Stimulated activated effector memory CD8-positive, alpha-beta T cell treated with anti-CD3 and anti-CD28 coated beads, Interleukin-12 subunit alpha, Interleukin-12 subunit beta, amount 100 ng/mL, for 72 hours (primary cell): ENCODE data around the gene SHE.

Source experiments
- ATAC-seq: fragments of 150-1000 bp; cut with Tn5 transposase; 2 replicates; pipeline ENCODE4 v1.10.0; 2021
- DNase-seq, 2 donors: peaks; one replicate each; pipeline ENCODE4 v3.0.0; 2021 to 2022; ENCODE audit warnings: low spot score in 2 of 2
- H3K27ac Mint-ChIP-seq: one replicate; pipeline ENCODE4 v1.8.0; 2022; ENCODE audit warnings: mild to moderate bottlenecking, mixed read lengths
- H3K36me3 Mint-ChIP-seq: one replicate; pipeline ENCODE4 v1.8.0; 2022; ENCODE audit warnings: mild to moderate bottlenecking, mixed read lengths
- H3K4me1 Mint-ChIP-seq: one replicate; pipeline ENCODE4 v1.8.0; 2022; ENCODE audit warnings: mixed read lengths
- H3K4me3 Mint-ChIP-seq: one replicate; pipeline ENCODE4 v1.8.0; 2022; ENCODE audit warnings: mild to moderate bottlenecking, mixed read lengths
- H3K9me3 Mint-ChIP-seq: one replicate; pipeline ENCODE4 v1.8.0; 2022; ENCODE audit warnings: mixed read lengths

Gene SHE

DNA sequence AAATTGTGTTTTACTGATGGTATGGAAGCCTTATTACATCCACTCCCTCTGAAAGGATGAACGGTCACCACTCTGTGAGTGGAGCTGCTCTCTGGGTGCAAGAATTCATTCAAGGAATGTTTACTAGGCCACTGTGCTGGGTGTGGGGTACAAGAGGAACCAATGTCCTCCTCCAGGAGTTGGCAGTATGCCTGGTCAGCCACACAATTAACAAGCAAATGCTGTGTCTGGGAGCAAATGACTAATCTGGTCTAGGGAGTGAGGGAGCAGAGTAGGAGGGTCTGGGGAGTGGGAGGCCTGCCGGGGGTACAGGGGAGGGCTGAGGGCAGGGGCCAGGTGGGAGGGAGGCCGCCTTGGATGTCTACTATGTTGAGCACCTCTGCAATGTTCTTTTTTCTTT lies 27.4 kb downstream of the SHE start:
- ATAC-seq, result no peak
- H3K4me3 Mint-ChIP-seq, result no peak overlapping the region
- no peaks in the 10 kb centered on the region for H3K4me1 Mint-ChIP-seq
- H3K9me3 Mint-ChIP-seq, result no peaks in the 10 kb centered on the region
- no peak overlapping the region for H3K27ac Mint-ChIP-seq
- no peaks in the 10 kb centered on the region for H3K36me3 Mint-ChIP-seq
- no peak for DNase-seq

DNA sequence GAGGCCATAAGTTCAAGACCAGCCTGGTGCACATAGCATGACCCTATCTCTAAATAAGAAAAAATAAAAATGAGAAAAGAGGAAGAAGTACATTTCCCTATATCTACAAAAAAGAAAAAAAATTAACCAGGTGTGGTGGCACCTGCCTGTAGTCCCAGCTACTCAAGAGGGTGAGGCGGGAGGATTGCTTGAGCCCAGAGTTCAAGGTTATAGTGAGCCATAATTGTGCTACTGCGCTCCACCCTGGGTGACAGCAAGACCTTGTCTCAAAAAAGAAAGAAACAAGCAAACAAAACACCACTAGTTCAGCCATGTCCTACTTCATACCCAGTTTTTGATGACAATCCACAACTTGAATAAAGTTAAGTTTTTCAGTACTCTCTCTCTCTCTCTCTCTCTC lies 30.9 kb downstream of the SHE start:
- H3K4me1 Mint-ChIP-seq, result peaks cover 28% of the 10 kb centered on the region
- H3K36me3 Mint-ChIP-seq, result no peaks in the 10 kb centered on the region
- no peaks in the 10 kb centered on the region for H3K9me3 Mint-ChIP-seq
- no peak for DNase-seq
- no peak overlapping the region for H3K4me3 Mint-ChIP-seq
- no peak overlapping the region for H3K27ac Mint-ChIP-seq
- ATAC-seq, result no peak

DNA sequence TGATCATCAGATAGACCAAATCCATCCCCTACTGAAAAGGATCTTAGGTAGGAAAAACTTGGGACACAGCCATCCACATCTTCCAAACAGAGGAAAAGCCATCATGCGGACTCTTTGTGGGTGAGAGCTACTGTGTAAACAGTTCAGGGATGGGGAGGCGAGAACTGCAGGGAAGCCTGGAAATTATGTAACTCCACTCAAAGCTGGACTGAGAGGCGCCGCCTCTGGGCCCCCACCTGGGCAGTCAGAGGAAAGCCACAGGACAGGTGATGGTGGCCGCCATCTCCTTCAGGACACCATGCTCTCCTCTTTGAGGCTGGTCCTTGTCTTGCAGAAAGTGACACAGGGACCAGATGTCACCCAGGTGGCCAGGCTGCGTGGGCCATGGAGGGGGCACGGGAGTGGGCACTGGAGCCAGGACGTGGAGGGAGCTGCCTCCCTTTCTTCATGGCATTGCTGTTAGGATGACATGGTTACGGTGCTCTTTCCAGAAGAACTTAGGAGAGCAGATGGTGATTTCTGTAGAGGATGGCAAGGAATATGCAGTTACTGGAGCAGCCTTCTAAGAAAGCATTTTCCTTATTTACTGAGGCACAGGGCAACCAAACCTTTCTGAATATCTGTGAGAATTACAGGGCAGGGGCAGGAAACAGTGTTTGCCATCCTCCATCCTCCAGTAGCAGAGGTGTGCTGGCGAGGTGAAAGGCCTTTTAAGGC lies 32.2 kb downstream of the SHE start:
- Mint-ChIP-seq H3K4me1 (peaks cover 39% of the 10 kb centered on the region), H3K36me3 (no peaks in the 10 kb centered on the region), H3K9me3 (no peaks in the 10 kb centered on the region), H3K4me3 (no peak overlapping the region), H3K27ac (no peak overlapping the region)
- ATAC-seq, result no peak
- DNase-seq, result no peak

DNA sequence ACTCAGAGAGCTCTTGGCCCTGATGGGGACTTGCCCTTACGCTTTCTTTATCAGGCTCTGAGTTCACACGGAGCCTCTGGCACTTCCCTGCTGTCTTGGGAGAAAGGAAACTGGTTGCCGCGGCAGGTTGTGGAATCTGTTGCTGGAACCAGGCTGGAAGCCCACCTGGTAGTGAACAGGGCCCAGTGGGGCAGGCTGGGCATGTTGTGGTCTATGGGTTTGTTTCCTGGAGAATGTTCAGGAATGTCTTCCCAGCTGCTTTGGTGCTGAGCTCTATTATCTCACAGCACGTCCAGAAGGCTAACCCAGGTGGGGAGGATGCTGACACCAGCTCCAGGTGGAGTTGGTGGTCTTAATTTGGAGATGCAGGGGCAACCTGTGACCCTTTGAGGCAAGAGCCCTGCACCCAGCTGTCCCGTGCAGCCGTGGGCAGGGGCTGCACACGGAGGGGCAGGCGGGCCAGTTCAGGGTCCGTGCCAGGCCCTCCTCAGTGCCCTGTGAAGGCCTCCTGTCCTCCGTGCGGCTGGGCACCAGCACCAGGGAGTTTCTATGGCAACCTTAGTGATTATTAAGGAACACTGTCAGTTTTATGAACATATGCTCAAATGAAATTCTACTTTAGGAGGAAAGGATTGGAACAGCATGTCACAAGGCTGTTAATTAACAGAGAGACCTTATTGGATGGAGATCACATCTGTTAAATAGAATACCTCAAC lies 33.5 kb downstream of the SHE start:
- H3K27ac Mint-ChIP-seq, result no peak overlapping the region
- H3K9me3 Mint-ChIP-seq, result no peaks in the 10 kb centered on the region
- ATAC-seq (no peak), DNase-seq (no peak)
- no peak overlapping the region for H3K4me3 Mint-ChIP-seq
- H3K4me1 Mint-ChIP-seq, result peaks cover 51% of the 10 kb centered on the region
- peaks cover 4% of the 10 kb centered on the region for H3K36me3 Mint-ChIP-seq

DNA sequence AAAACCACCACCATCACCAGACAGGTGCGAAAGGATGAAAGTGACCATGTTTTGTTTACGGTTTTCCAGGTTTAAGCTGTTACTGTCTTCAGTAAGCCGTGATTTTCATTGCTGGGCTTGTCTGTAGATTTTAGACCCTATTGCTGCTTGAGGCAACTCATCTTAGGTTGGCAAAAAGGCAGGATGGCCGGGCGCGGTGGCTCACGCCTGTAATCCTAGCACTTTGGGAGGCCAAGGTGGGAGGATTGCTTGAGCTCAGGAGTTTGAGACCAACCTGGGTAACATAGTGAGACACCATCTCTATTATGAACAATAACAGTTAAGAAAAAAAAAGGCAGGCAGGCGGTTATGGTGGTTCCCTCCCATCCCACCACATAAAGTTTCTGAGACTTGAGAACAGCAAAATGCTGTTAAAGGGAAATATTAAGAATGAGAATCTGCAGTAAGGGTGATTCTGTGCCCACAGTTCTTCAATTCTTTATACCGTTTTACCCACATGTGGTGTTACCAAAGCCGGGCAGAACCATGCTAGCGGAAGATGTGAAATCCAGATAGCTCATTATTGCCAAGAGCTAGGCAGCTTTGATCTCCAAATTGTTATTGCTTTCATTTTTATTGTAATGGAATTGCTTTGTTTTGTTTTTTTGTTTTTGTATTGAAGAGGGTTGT lies 34.6 kb downstream of the SHE start:
- Mint-ChIP-seq H3K9me3 (no peaks in the 10 kb centered on the region), H3K27ac (peak overlapping the region; percentile 70), H3K36me3 (peaks cover 7% of the 10 kb centered on the region), H3K4me1 (peaks cover 60% of the 10 kb centered on the region), H3K4me3 (no peak overlapping the region)
- peak in 1 of 2 donors; percentile 58 for DNase-seq
- ATAC-seq, result peak; percentile 61

DNA sequence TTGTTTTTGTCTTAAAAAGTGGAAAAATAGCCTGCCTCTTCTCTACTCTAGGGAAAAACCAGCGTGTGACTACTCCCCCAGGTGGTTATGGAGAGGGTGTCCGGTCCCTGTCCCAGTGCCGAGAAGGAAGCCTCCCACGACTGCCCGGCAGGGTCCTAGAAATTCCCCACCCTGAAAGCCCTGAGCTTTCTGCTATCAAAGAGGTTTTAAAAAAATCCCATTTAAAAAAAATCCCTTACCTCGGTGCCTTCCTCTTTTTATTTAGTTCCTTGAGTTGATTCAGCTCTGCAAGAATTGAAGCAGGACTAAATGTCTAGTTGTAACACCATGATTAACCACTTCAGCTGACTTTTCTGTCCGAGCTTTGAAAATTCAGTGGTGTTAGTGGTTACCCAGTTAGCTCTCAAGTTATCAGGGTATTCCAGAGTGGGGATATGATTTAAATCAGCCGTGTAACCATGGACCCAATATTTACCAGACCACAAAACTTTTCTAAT lies 35.2 kb downstream of the SHE start:
- Mint-ChIP-seq H3K27ac (peak overlapping the region; percentile 70), H3K9me3 (no peaks in the 10 kb centered on the region), H3K36me3 (peaks cover 7% of the 10 kb centered on the region), H3K4me3 (peak overlapping the region; percentile 21), H3K4me1 (peaks cover 60% of the 10 kb centered on the region)
- no peak for DNase-seq
- no peak for ATAC-seq

DNA sequence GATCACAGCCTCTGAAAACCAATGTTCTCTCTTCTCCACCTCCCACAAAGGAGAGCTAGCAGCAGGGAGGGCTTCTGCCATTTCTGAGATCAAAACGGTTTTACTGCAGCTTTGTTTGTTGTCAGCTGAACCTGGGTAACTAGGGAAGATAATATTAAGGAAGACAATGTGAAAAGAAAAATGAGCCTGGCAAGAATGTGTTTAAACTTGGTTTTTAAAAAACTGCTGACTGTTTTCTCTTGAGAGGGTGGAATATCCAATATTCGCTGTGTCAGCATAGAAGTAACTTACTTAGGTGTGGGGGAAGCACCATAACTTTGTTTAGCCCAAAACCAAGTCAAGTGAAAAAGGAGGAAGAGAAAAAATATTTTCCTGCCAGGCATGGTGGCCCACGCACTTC lies 36.0 kb downstream of the SHE start:
- no peak for DNase-seq
- Mint-ChIP-seq H3K9me3 (no peaks in the 10 kb centered on the region), H3K4me1 (peaks cover 60% of the 10 kb centered on the region), H3K4me3 (peak overlapping the region; percentile 21), H3K27ac (peak overlapping the region; percentile 73), H3K36me3 (peaks cover 7% of the 10 kb centered on the region)
- no peak for ATAC-seq

DNA sequence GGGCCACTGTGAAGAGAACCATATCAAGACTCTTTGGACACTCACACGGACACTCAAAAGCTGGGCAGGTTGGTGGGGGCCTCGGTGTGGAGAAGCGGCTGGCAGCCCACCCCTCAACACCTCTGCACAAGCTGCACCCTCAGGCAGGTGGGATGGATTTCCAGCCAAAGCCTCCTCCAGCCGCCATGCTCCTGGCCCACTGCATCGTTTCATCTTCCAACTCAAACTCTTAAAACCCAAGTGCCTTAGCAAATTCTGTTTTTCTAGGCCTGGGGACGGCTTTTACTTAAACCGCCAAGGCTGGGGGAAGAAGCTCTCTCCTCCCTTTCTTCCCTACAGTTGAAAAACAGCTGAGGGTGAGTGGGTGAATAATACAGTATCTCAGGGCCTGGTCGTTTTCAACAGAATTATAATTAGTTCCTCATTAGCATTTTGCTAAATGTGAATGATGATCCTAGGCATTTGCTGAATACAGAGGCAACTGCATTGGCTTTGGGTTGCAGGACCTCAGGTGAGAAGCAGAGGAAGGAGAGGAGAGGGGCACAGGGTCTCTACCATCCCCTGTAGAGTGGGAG lies 36.5 kb downstream of the SHE start:
- Mint-ChIP-seq H3K4me1 (peaks cover 60% of the 10 kb centered on the region), H3K9me3 (no peaks in the 10 kb centered on the region), H3K27ac (peak overlapping the region; percentile 73), H3K36me3 (peaks cover 7% of the 10 kb centered on the region), H3K4me3 (peak overlapping the region; percentile 21)
- DNase-seq (no peak), ATAC-seq (no peak)

DNA sequence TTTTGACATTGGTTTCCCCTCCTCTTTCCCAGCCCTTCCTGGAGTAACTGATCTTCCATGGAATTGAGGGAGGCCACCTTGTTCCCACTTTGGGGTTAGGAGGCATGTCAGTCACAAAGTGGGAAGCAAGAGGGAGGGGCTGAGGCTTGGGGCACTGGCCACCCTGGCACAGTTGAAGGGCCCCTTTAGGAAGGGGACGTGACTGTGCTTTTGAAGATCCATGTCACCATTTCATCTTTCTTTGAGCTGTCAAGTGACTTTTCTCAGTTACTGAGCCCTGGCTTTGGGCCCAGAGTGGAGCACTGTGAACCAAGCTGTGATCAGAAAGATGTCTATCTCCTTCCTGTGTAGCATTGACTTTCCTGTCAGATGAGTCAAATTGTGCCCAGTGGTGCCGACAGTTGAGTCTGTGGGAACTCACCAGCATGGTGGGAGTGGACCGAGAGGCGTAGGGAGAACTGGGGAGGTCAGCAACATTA lies 38.7 kb downstream of the SHE start:
- H3K4me1 Mint-ChIP-seq, result peaks cover 55% of the 10 kb centered on the region

DNA sequence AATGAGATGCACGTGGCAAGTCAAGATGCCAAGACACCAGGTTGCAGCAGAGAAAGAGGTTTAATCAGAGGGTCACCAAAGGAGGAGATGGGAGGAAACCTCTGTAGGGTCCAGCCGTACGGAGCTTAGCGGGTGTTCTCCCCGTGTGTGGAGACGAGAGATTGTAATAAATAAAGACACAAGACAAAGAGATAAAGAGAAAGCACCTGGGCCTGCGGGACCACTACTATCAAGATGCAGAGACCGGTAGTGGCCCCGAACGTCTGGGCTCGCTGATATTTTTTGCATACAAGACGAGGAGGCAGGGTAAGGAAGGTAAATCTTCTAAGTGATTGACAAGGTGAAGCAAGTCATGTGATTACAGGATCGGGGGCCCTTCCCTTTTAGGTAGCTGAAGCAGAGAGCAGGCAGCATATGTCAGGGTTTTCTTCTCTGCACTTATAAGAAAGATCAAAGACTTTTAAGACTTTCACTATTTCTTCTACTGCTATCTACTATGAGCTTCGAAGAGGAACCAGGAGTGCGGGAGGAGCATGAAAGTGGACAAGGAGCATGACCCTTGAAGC lies 41.4 kb downstream of the SHE start:
- Mint-ChIP-seq H3K4me1 (peaks cover 27% of the 10 kb centered on the region), H3K36me3 (peaks cover 15% of the 10 kb centered on the region), H3K27ac (no peak overlapping the region), H3K4me3 (no peak overlapping the region), H3K9me3 (no peaks in the 10 kb centered on the region)
- no peak for ATAC-seq
- DNase-seq, result no peak

More for the DNA sequence above, 38.7 kb downstream of the SHE start:
- Mint-ChIP-seq H3K9me3 (no peaks in the 10 kb centered on the region), H3K4me3 (peak overlapping the region; percentile 49), H3K36me3 (peaks cover 7% of the 10 kb centered on the region), H3K27ac (peak overlapping the region; percentile 86)
- ATAC-seq (peak; percentile 95), DNase-seq (peak; percentile 31 to 78)

DNA sequence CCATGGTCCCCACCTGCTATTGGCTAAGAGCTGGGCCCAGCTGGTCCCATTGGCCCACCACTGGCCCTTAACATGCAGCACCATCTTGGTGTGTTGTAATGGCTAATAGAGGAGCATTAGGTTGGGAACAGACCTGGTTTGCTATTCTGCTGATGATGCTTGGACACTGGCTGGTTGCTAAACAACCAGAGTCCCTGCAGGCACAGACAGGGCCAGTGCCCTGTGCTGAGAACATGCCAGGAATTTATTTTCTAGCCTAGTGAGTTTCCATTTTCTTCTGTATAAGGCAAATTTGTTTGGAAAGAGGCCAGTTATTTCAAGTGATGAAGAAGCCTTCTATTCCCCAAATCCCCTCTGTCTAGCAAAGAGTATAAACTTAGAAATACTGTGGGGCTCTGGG lies 43.1 kb downstream of the SHE start:
- Mint-ChIP-seq H3K9me3 (no peaks in the 10 kb centered on the region), H3K36me3 (peaks cover 26% of the 10 kb centered on the region), H3K27ac (no peak overlapping the region), H3K4me1 (peaks cover 21% of the 10 kb centered on the region), H3K4me3 (no peak overlapping the region)
- DNase-seq, result no peak
- no peak for ATAC-seq

DNA sequence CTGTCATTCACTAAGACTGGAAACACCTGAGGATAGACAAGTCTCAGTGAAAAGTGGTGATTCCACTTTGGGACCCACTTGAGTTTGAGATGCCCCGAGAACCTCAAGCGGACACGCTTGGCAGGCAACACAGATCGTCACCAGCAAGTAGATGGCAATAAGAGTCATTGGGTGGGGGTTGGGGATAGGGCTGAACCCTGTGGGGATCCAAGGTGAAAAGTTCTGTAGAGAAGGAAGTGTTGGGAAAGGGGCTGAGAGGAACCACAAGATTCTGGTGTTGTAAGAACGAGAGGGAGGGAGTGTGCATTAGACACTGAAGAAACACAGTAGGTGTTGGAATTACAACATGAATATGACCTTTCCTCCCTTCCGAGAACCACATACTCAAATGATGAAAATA lies 45.6 kb downstream of the SHE start:
- H3K9me3 Mint-ChIP-seq, result no peaks in the 10 kb centered on the region

DNA sequence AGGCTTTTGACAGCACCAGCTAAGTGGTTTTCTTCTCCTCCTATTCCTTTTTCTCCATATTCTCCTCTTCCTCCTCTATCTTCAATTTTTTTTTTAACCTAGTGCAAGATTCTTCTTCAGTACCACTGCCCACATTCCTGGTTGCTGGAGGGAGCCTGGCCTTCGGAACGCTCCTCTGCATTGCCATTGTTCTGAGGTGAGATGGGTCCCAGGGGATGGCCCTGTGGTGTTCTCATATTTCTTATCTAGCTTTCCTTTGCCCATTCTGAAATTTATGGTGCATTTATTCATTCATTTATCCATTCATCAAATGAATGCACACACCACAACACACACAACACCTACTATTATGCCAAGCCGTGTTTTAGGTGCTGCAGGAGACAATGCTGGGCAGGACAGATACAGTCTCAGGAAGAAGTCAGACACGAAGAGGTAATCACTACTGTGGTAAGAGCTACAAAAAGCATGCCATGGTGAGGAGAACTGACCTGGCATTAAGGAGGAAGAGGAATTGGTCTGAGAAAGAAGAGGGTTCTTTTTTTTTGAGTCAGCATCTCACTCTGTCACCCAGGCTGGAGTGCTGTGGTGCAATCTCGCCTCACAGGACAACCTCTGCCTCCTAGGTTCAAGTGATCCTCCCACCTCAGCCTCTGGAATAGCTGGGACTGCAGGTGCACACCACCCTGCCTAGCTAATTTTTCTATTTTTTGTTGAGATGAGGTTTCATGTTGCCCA lies 47.7 kb downstream of the SHE start:
- H3K36me3 Mint-ChIP-seq, result peaks cover 19% of the 10 kb centered on the region
- no peak overlapping the region for H3K4me3 Mint-ChIP-seq
- ATAC-seq, result peak; percentile 31
- H3K9me3 Mint-ChIP-seq, result no peaks in the 10 kb centered on the region
- DNase-seq, result no peak
- no peak overlapping the region for H3K27ac Mint-ChIP-seq
- H3K4me1 Mint-ChIP-seq, result peaks cover 22% of the 10 kb centered on the region

More for the DNA sequence above, 45.6 kb downstream of the SHE start:
- no peak overlapping the region for H3K4me3 Mint-ChIP-seq
- peaks cover 19% of the 10 kb centered on the region for H3K36me3 Mint-ChIP-seq
- DNase-seq, result no peak
- no peak overlapping the region for H3K27ac Mint-ChIP-seq
- peaks cover 22% of the 10 kb centered on the region for H3K4me1 Mint-ChIP-seq
- ATAC-seq, result no peak

DNA sequence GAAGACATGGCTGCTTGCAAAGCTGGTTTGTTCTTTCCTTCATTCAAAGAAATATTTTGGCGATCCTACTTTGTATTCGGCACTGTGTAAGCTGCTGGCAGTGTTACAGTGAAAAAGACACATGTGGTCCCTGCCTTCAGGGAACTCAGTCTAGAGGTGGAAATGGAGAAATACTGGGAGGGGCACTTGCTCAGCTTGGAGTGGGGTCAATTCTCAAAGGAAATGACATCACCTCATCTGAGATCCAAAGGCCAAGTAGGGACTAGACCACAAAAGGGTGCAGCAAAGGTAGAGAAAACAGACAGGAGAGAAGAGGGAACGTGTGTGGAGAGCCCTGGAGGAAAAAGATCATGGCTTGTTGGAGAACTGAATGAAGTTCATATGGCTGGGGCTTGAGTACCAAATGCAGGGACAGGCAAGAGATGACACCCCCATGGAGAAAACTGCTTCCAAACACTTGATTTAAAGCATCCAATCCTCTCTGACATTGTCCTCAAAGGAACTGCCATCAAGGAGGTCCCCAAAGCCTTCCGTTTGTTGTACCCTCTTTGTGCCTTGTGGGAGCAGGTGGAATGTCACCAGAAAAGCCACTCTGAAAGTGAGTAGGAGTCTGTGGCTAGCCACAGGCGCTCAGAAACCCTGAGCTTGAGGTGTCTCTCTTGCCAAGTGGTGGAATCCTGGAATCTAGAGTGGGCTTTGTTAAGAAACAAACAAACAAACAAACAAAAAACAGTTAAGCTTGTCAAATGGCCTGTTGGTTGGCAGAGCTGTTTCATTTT lies 48.4 kb downstream of the SHE start:
- ATAC-seq, result peak; percentile 34
- Mint-ChIP-seq H3K4me1 (peaks cover 22% of the 10 kb centered on the region), H3K9me3 (no peaks in the 10 kb centered on the region), H3K36me3 (peaks cover 19% of the 10 kb centered on the region), H3K27ac (no peak overlapping the region), H3K4me3 (no peak overlapping the region)
- DNase-seq, result no peak
